Thyroid gland (tissue), 4 donors: Measurements from ENCODE around the gene SLC9A8. TPM values are rescaled to one million over a fixed set of nuclear protein-coding genes. Genes with fewer than 3 reads are reported as not detected.

Source experiments
- DNase-seq, 2 donors: peaks; one replicate each; pipeline ENCODE4 v3.0.0-alpha.2; 2019
- H3K27ac ChIP-seq, 3 donors: fragments of 200-600 bp; sonication (generic); 1 replicate in 2 of 3; 2 replicates in 1 of 3; pipeline ENCODE4 v1.5.1; 2016 to 2019; ENCODE audit warnings: mild to moderate bottlenecking in 1 of 3, moderate library complexity in 1 of 3
- H3K27me3 ChIP-seq: fragments of 200-600 bp; sonication (generic); one replicate; pipeline ENCODE4 v1.5.1; 2019
- H3K36me3 ChIP-seq, 2 donors: fragments of 200-600 bp; sonication (generic); one replicate each; pipeline ENCODE4 v1.5.1; 2016 to 2019
- H3K4me1 ChIP-seq, 2 donors: fragments of 200-600 bp; sonication (generic); one replicate each; pipeline ENCODE4 v1.5.1; 2017 to 2019
- H3K4me3 ChIP-seq, 3 donors: fragments of 200-600 bp; sonication (generic); replicated peaks in 1 of 3; 1 replicate in 2 of 3; 2 replicates in 1 of 3; pipeline ENCODE4 v1.5.1; 2016; ENCODE audit warnings: mild to moderate bottlenecking in 1 of 3
- H3K9me3 ChIP-seq: fragments of 200-600 bp; sonication (generic); one replicate; pipeline ENCODE4 v1.5.1; 2017
- CTCF ChIP-seq, 6 experiments: fragments of 200-600 bp in 3 of 6; fragments of 450-650 bp in 3 of 6; sonication (generic) in 3 of 6; IDR thresholded peaks; one replicate each; pipeline ENCODE4 v1.5.1; 2016 to 2019; ENCODE audit warnings: antibody characterized with exemption in 6 of 6, mild to moderate bottlenecking in 2 of 6, inconsistent platforms in 1 of 6, moderate library complexity in 1 of 6
- POLR2A ChIP-seq, 2 donors: fragments of 450-650 bp; IDR thresholded peaks; one replicate each; pipeline ENCODE4 v1.6.1; 2017; ENCODE audit warnings: antibody characterized with exemption in 2 of 2, mild to moderate bottlenecking in 2 of 2, moderate library complexity in 1 of 2
- WGBS, 2 donors: methylation state at CpG; one replicate each; pipeline ENCODE4 v1.1.5; 2017; 5-methylcytosine and 5-hydroxymethylcytosine counted together
- intact Hi-C: fragments of 100-400 bp; cut with DNase I; formaldehyde crosslinking; loops from one replicate; pipeline ENCODE4 v1.15.1; 2023
- total RNA-seq, 4 donors: library from RNA; depleted of rRNA; stranded (reverse); fragments of >200 nt; gene quantifications; one replicate each; pipeline ENCODE4 v1.2.3, GENCODE V29; 2016

SLC9A8 gene
- total RNA-seq, 4 donors from 2014 or later: 12.0 to 20.2 (median 16.1) TPM

- intact Hi-C loops: no loop called here
- Histone ChIP-seq H3K36me3 (no peaks in the 10 kb centered on the region), H3K27me3 (no peaks in the 10 kb centered on the region), H3K4me1 (no peaks in the 10 kb centered on the region), H3K9me3 (no peaks in the 10 kb centered on the region), H3K27ac (no peak overlapping the region), H3K4me3 (no peak overlapping the region)
- 83 to 89% methylated on average over 4 of the region's 4 CpGs for WGBS, 2 donors
- DNase-seq: no peak
- TF ChIP-seq CTCF (IDR thresholded peaks at IDR 0.05) (no peak), POLR2A (IDR thresholded peaks at IDR 0.05) (no peak)
These were observed 22.4 kb downstream of the SLC9A8 start for GRCh38 chr20:49835031-49835430.

DNA sequence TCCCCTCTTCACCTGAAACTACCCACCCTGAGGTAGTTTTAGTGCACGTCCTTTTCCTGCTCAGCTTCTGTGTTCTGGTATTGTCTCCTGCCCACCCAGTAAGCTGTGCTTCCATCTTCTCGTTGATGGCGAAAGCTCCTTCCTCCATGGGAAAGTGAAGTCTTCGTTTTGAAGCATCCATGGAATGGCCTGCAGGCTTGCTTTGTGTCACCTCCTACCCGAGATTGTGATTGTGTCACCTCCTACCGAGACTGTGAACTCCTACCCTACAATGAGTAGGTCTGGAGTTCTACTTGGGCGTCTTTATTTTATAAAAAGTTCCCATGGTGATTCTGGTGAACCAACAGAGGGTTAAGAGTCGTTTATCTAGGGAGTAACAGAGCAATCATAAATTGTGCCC is 25.9 kb downstream of the SLC9A8 start:
- Histone ChIP-seq H3K9me3 (no peaks in the 10 kb centered on the region), H3K36me3 (no peaks in the 10 kb centered on the region), H3K4me1 (no peaks in the 10 kb centered on the region), H3K27ac (no peak overlapping the region), H3K4me3 (no peak overlapping the region), H3K27me3 (no peaks in the 10 kb centered on the region)
- WGBS, 2 donors: 76 to 82% methylated on average over 8 of the region's 8 CpGs
- TF ChIP-seq CTCF (IDR thresholded peaks at IDR 0.05): no peak
- no peak for TF ChIP-seq POLR2A (IDR thresholded peaks at IDR 0.05)
- no peak for DNase-seq
- intact Hi-C loops: no loop called here

- peaks cover 0 to 5% of the 10 kb centered on the region in 2 donors for H3K4me1 ChIP-seq
- no peak overlapping the region for H3K27ac ChIP-seq
- TF ChIP-seq CTCF (IDR thresholded peaks at IDR 0.05): no peak
- TF ChIP-seq POLR2A (IDR thresholded peaks at IDR 0.05): no peak
- H3K9me3 ChIP-seq: no peaks in the 10 kb centered on the region
- peaks cover 2 to 5% of the 10 kb centered on the region in 2 donors for H3K36me3 ChIP-seq
- H3K4me3 ChIP-seq: no peak overlapping the region
- DNase-seq: no peak
- no peaks in the 10 kb centered on the region for H3K27me3 ChIP-seq
- WGBS, 2 donors: 56 to 94% methylated on average over 3 of the region's 3 CpGs
- intact Hi-C loops: no loop called here
These were observed 30.5 kb downstream of the SLC9A8 start for GRCh38 chr20:49843139-49843538.

GRCh38 chr20:49843770-49844380 is 31.2 kb downstream of the SLC9A8 start:
- intact Hi-C loops: no loop called here
- no peak overlapping the region for H3K27ac ChIP-seq

GRCh38 chr20:49845060-49845459 is 32.4 kb downstream of the SLC9A8 start:
- TF ChIP-seq POLR2A (IDR thresholded peaks at IDR 0.05) (no peak), CTCF (IDR thresholded peaks at IDR 0.05) (no peak)
- peaks cover 0 to 5% of the 10 kb centered on the region in 2 donors for H3K4me1 ChIP-seq
- no peaks in the 10 kb centered on the region for H3K9me3 ChIP-seq
- no peak overlapping the region for H3K27ac ChIP-seq
- DNase-seq: no peak
- WGBS, 2 donors: 78 to 100% methylated on average over 1 of the region's 1 CpG
- H3K36me3 ChIP-seq: peaks cover 5 to 12% of the 10 kb centered on the region in 2 donors
- H3K4me3 ChIP-seq: no peak overlapping the region
- intact Hi-C loops: loop anchor here (5.0 kb wide), 1 partner anchor 303 kb away; no protein-coding TSS in a partner anchor
- H3K27me3 ChIP-seq: no peaks in the 10 kb centered on the region

More at GRCh38 chr20:49843770-49844380, 31.2 kb downstream of the SLC9A8 start:
- Histone ChIP-seq H3K4me1 (peaks cover 0 to 5% of the 10 kb centered on the region in 2 donors), H3K27me3 (no peaks in the 10 kb centered on the region), H3K4me3 (no peak overlapping the region), H3K36me3 (peaks cover 5 to 9% of the 10 kb centered on the region in 2 donors), H3K9me3 (no peaks in the 10 kb centered on the region)
- 76 to 88% methylated on average over 4 of the region's 4 CpGs for WGBS, 2 donors
- no peak for TF ChIP-seq POLR2A (IDR thresholded peaks at IDR 0.05)
- no peak for DNase-seq
